ENCODE results near the gene NCOR1.
A peak's percentile ranks its signal among the peaks of the same experiment; 100 is the strongest.
"Not testable (repeated sequence)": the region's sequence is repeated elsewhere in the genome, so short reads cannot be mapped to it uniquely, and the experiment has no call there.

The NCOR1 gene

GRCh38 chr17:16215273-16215964 lies at the start of gene NCOR1:
Gene NCOR1 (minus strand): TSS chr17:16215534. CDS start chr17:16194569, 20,965 bp downstream.
- intact Hi-C loops (cut with DNase I) = loop anchor here (5.0 kb wide), 1 partner anchor 213 kb away; no protein-coding TSS in a partner anchor
- DNase-seq = peak; percentile 71 to 97 (median 92)

GRCh38 chr17:16262201-16262600 lies 46.9 kb upstream of the NCOR1 start:
- intact Hi-C loops (cut with DNase I) = no loop called here

GRCh38 chr17:16261049-16261448 lies 45.7 kb upstream of the NCOR1 start:
- intact Hi-C loops (cut with DNase I) = no loop called here
- DNase-seq = no peak

More at GRCh38 chr17:16262201-16262600, 46.9 kb upstream of the NCOR1 start:
- no peak for DNase-seq

GRCh38 chr17:16259926-16260325 lies 44.6 kb upstream of the NCOR1 start:
- intact Hi-C loops (cut with DNase I) = no loop called here
- no peak for DNase-seq

- DNase-seq = no peak
- intact Hi-C loops (cut with DNase I) = no loop called here
These were observed 43.6 kb upstream of the NCOR1 start for GRCh38 chr17:16258901-16259300.

GRCh38 chr17:16255481-16255921 lies 40.2 kb upstream of the NCOR1 start:
- DNase-seq = peak in 41 of 42 donors; percentile 5 to 78 (median 50)
- intact Hi-C loops (cut with DNase I) = no loop called here

GRCh38 chr17:16254773-16255400 lies 39.6 kb upstream of the NCOR1 start:
- DNase-seq = no peak
- intact Hi-C loops (cut with DNase I) = no loop called here

GRCh38 chr17:16251556-16251955 lies 36.2 kb upstream of the NCOR1 start:
- no peak for DNase-seq
- intact Hi-C loops (cut with DNase I) = no loop called here

GRCh38 chr17:16251043-16251442 lies 35.7 kb upstream of the NCOR1 start:
- intact Hi-C loops (cut with DNase I) = no loop called here
- no peak for DNase-seq

- DNase-seq = peak in 1 of 42 donors; percentile 9
- intact Hi-C loops (cut with DNase I) = no loop called here
These were observed 35.3 kb upstream of the NCOR1 start for GRCh38 chr17:16250635-16251034.

- no peak for DNase-seq
- intact Hi-C loops (cut with DNase I) = no loop called here
These were observed 32.3 kb upstream of the NCOR1 start for GRCh38 chr17:16247586-16247984.

GRCh38 chr17:16243801-16244567 lies 28.6 kb upstream of the NCOR1 start:
- no peak for DNase-seq
- intact Hi-C loops (cut with DNase I) = no loop called here

- intact Hi-C loops (cut with DNase I) = no loop called here
- DNase-seq = no peak
These were observed 28.1 kb upstream of the NCOR1 start for GRCh38 chr17:16243385-16243784.

- no peak for DNase-seq
- intact Hi-C loops (cut with DNase I) = no loop called here
These were observed 26.6 kb upstream of the NCOR1 start for GRCh38 chr17:16241906-16242399.

GRCh38 chr17:16239931-16240330 lies 24.6 kb upstream of the NCOR1 start:
- DNase-seq = no peak
- intact Hi-C loops (cut with DNase I) = no loop called here

- no peak for DNase-seq
- intact Hi-C loops (cut with DNase I) = no loop called here
These were observed 17.1 kb upstream of the NCOR1 start for GRCh38 chr17:16232391-16232790.

- DNase-seq; intact Hi-C loops (cut with DNase I): not testable (repeated sequence)
These were observed 14.7 kb upstream of the NCOR1 start for GRCh38 chr17:16229912-16230561.

GRCh38 chr17:16222406-16222805 lies 7.1 kb upstream of the NCOR1 start:
- no peak for DNase-seq
- intact Hi-C loops (cut with DNase I) = no loop called here

GRCh38 chr17:16217002-16217635 lies 1.8 kb upstream of the NCOR1 start, which contains the start of gene PIGL:
Gene PIGL (plus strand): TSS chr17:16217210. CDS start chr17:16217227, 17 bp downstream.
- intact Hi-C loops (cut with DNase I) = loop anchor here (5.0 kb wide), 1 partner anchor 215 kb away; no protein-coding TSS in a partner anchor
- DNase-seq = peak; percentile 80 to 95 (median 90)
